H1 (cell line): ENCODE data around the gene NOC4L. TPM values are rescaled to one million over a fixed set of nuclear protein-coding genes. Genes with fewer than 3 reads are reported as not detected.

ENCODE experiments used
- polyA plus RNA-seq, 7 experiments: library from polyadenylated mRNA; depleted of rRNA in 3 of 7; stranded (reverse) in 5 of 7; unstranded in 2 of 7; fragments of >200 nt in 5 of 7; fragments of 200-250 nt in 2 of 7; gene quantifications; 1 replicate in 5 of 7; 2 replicates in 1 of 7; 4 replicates in 1 of 7; pipeline versions ENCODE4 v1.2.1 to v1.2.3, GENCODE V29; 2011 to 2013; ENCODE audit warnings: missing spikeins in 2 of 7, mixed read lengths in 2 of 7
- total RNA-seq: library from RNA; stranded (reverse); fragmentation: NEBNext Ultra II Directional; extraction: Animal tissue kit (Norgen Biotek cat#: 25700); gene quantifications from 2 replicates; pipeline ENCODE4 v1.2.1, GENCODE V29; 2021
- TF ChIP-seq, protein P1 (sequence below): IDR thresholded peaks from 2 replicates; pipeline ENCODE4 v1.6.1; 2012; ENCODE audit warnings: inconsistent platforms

NOC4L gene
- total and polyA plus RNA-seq, 2 of the 8 experiments (the other 6 are each of a cell fraction or from before 2014, with no cell fraction given), result 26.8 to 40.3 TPM

DNA sequence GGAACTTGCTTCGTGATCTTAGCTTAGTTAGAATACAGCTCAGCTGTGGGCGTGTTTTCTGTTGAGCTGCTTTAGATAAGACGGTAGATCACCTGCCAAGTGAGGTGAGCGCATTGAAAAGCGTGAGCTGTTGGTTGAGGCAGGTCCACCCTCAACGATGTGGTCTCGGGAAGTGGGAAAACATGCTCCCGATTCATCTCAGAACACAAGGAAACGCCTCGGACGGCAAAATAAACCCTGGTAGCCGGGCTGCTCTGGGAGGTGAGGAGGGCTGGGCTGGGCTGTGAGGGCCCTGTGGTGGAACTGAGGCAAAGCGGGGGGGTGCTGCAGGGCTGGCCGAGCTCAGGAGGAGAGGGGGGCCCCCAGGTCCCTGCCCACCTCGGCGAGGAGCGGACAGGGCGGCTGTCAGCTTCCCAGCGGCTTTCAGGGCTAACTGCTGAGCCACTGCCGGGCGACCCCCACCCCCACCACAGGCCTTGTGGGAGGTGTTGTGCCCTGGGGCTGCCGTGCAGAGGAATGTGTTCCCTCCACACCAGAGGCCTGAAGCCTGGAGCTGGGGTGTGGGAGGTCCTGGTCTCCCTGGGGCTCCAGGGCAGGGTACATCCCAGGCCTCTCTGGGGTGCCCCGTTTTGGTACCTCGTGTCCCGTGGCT, 30.7 kb downstream of the NOC4L start (continued):
- TF ChIP-seq, protein P1, sequence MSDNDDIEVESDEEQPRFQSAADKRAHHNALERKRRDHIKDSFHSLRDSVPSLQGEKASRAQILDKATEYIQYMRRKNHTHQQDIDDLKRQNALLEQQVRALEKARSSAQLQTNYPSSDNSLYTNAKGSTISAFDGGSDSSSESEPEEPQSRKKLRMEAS, result no peak
